ENCODE measurements around the gene SKIC3. TPM values are rescaled to one million over a fixed set of nuclear protein-coding genes. Genes with fewer than 3 reads are reported as not detected.

Gene SKIC3
- total and polyA plus RNA-seq, 2 of the 13 experiments (the other 11 are each of a cell fraction or from before 2014, with no cell fraction given): 36.9 to 61.5 TPM

DNA sequence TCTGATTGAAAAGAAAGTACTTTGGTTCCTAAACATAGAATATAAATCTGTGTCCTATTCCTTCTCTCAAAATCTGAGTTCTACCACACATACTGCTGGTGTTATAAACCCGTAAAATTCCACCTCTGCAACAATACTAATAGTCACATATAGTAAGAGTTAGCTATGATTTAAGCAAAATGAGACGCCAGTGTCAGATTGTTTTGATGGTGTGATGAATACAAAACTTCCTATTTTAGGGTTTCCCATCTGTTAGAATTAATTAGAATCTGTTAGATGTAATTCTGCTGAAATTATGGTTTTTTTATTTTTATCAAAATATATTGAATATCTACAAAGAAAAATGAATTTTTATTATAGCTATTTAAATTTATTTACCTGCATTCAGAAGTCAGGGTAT is 26.8 kb upstream of the SKIC3 start (continued):
- TF ChIP-seq, protein P1, sequence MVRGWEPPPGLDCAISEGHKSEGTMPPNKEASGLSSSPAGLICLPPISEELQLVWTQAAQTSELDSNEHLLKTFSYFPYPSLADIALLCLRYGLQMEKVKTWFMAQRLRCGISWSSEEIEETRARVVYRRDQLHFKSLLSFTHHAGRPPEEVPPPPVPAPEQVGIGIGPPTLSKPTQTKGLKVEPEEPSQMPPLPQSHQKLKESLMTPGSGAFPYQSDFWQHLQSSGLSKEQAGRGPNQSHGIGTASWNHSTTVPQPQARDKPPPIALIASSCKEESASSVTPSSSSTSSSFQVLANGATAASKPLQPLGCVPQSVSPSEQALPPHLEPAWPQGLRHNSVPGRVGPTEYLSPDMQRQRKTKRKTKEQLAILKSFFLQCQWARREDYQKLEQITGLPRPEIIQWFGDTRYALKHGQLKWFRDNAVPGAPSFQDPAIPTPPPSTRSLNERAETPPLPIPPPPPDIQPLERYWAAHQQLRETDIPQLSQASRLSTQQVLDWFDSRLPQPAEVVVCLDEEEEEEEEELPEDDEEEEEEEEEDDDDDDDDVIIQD (CRISPR knock-in tag; IDR thresholded peaks at IDR 0.05; ENCODE audit: low read depth): no peak
- TF ChIP-seq ZBTB20 (CRISPR knock-in tag; IDR thresholded peaks at IDR 0.05; ENCODE audit: borderline replicate concordance, low read depth) (no peak), ISX (CRISPR knock-in tag; conservative IDR thresholded peaks at IDR 0.05) (no peak), ARID5B (CRISPR knock-in tag; IDR thresholded peaks at IDR 0.05) (no peak), ZFP1 (CRISPR knock-in tag; IDR thresholded peaks at IDR 0.05) (no peak), ZNF33B (CRISPR knock-in tag; IDR thresholded peaks at IDR 0.05) (no peak)
- TF ChIP-seq, protein P2, sequence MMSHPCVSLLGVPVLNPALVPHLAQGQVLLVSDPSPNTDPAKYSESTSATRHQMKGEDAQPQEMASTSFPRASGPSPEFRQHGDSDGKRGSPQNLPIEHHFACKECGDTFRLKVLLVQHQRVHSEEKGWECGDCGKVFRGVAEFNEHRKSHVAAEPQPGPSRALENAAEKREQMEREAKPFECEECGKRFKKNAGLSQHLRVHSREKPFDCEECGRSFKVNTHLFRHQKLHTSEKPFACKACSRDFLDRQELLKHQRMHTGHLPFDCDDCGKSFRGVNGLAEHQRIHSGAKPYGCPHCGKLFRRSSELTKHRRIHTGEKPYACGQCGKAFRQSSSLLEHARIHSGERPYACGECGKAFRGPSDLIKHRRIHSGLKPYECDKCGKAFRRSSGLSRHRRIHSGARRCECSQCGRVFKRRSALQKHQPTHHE (CRISPR knock-in tag; IDR thresholded peaks at IDR 0.05; ENCODE audit: borderline replicate concordance): no peak
